ENCODE results near the gene ZNF646.

ZNF646 gene

DNA sequence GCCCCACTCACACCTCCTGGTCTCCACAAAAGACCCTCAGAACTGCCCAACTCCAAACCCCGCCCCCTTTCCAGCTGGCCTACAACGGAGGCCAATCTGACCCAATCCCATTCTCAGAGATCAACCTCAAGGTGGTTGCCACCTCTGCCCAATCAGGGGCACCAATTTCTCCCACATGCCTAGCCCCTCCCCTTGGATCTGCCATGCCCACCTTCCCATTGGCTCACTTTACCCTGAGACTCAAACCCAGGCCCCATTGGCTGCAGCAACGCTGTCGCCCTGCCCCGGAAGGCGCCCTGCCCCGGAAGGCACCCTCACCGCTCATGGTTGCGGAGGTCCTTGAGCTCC, 10.8 kb upstream of the ZNF646 start:
- Histone ChIP-seq H3K4me3 (ENCODE audit: low read length) (no peak overlapping the region), H3K9me3 (replicated peaks; ENCODE audit: insufficient read depth, low read length) (no peaks in the 10 kb centered on the region), H2AFZ (ENCODE audit: low read length) (no peak overlapping the region), H3K36me3 (replicated peaks; ENCODE audit: insufficient read depth, low read length) (no peaks in the 10 kb centered on the region), H3K79me2 (ENCODE audit: low read length) (peaks cover 15% of the 10 kb centered on the region), H3K9ac (ENCODE audit: low read length) (no peak overlapping the region), H3K27ac (ENCODE audit: low read length) (no peak overlapping the region), H4K20me1 (ENCODE audit: insufficient read depth, low read length) (no peaks in the 10 kb centered on the region; the same call in 1 of the 2 replicates), H3K9me2 (replicated peaks; ENCODE audit: insufficient read depth, low read length) (no peaks in the 10 kb centered on the region), H3F3A (ENCODE audit: insufficient read depth, low read length) (no peaks in the 10 kb centered on the region), H3K27me3 (replicated peaks; ENCODE audit: insufficient read depth, low read length) (no peaks in the 10 kb centered on the region), H3K4me1 (ENCODE audit: low read length) (no peaks in the 10 kb centered on the region), H3K4me2 (ENCODE audit: low read depth, low read length) (no peak overlapping the region)
- TF ChIP-seq EZH2 (optimal IDR thresholded peaks at IDR 0.05; ENCODE audit: low read depth, low read length) (no peak), EZH2phosphoT487 (IDR thresholded peaks at IDR 0.05; ENCODE audit: low read length) (no peak)
- TF ChIP-seq, protein P1, sequence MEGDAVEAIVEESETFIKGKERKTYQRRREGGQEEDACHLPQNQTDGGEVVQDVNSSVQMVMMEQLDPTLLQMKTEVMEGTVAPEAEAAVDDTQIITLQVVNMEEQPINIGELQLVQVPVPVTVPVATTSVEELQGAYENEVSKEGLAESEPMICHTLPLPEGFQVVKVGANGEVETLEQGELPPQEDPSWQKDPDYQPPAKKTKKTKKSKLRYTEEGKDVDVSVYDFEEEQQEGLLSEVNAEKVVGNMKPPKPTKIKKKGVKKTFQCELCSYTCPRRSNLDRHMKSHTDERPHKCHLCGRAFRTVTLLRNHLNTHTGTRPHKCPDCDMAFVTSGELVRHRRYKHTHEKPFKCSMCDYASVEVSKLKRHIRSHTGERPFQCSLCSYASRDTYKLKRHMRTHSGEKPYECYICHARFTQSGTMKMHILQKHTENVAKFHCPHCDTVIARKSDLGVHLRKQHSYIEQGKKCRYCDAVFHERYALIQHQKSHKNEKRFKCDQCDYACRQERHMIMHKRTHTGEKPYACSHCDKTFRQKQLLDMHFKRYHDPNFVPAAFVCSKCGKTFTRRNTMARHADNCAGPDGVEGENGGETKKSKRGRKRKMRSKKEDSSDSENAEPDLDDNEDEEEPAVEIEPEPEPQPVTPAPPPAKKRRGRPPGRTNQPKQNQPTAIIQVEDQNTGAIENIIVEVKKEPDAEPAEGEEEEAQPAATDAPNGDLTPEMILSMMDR (IDR thresholded peaks at IDR 0.05; ENCODE audit: low read length) = no peak
- DNase-seq = no peak

DNA sequence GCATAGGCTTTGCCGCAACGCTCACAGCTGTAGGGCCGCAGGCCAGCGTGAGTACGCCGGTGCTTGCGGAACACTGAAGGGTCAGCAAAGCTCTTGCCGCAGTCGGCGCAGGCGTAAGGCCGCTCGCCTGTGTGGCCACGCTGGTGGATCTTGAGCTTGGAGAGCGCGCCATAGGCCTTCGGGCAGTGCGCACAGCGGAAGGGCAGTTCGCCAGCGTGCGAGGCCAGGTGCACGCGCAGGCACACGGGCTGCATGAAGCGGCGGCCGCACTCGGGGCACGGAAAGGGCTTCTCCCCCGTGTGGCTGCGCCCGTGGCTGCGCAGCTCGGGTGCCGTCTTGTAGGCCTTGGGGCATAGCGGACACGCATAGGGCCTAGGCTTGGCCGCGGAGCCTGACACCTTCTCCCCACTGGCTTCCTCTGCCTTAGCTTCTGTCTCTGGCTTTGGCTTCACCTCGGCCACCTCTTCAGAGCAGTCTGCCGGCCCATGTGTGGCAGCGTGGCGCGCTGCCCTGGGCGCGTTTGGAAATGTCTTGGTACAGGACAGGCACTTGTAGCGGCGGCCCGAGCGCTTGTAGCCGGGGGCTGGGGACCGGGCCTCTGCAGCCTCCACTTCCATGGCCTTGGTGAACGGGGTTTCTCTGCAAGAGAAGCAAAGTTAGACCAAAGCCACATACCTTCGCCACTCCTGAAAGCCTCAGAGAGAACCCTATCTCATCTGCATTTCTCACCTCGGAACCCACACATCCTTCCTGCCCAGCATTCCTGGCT, 10.2 kb upstream of the ZNF646 start:
- H2AFZ ChIP-seq (ENCODE audit: low read length) = no peak overlapping the region
- no peaks in the 10 kb centered on the region for H3K4me1 ChIP-seq (ENCODE audit: low read length)
- peaks cover 20% of the 10 kb centered on the region for H3K79me2 ChIP-seq (ENCODE audit: low read length)
- no peak overlapping the region for H3K27ac ChIP-seq (ENCODE audit: low read length)
- no peak overlapping the region for H3K4me3 ChIP-seq (ENCODE audit: low read length)
- no peak for DNase-seq
- no peaks in the 10 kb centered on the region for H3K9me3 ChIP-seq (replicated peaks; ENCODE audit: insufficient read depth, low read length)
- H3K36me3 ChIP-seq (replicated peaks; ENCODE audit: insufficient read depth, low read length) = no peaks in the 10 kb centered on the region
- no peaks in the 10 kb centered on the region; the same call in 1 of the 2 replicates for H4K20me1 ChIP-seq (ENCODE audit: insufficient read depth, low read length)
- no peaks in the 10 kb centered on the region for H3K27me3 ChIP-seq (replicated peaks; ENCODE audit: insufficient read depth, low read length)
- TF ChIP-seq, protein P1 (IDR thresholded peaks at IDR 0.05; ENCODE audit: low read length) = no peak
- TF ChIP-seq EZH2phosphoT487 (IDR thresholded peaks at IDR 0.05; ENCODE audit: low read length) (no peak), EZH2 (optimal IDR thresholded peaks at IDR 0.05; ENCODE audit: low read depth, low read length) (no peak)
- H3K9me2 ChIP-seq (replicated peaks; ENCODE audit: insufficient read depth, low read length) = no peaks in the 10 kb centered on the region
- H3K4me2 ChIP-seq (ENCODE audit: low read depth, low read length) = no peak overlapping the region
- H3F3A ChIP-seq (ENCODE audit: insufficient read depth, low read length) = no peaks in the 10 kb centered on the region
- no peak overlapping the region for H3K9ac ChIP-seq (ENCODE audit: low read length)

DNA sequence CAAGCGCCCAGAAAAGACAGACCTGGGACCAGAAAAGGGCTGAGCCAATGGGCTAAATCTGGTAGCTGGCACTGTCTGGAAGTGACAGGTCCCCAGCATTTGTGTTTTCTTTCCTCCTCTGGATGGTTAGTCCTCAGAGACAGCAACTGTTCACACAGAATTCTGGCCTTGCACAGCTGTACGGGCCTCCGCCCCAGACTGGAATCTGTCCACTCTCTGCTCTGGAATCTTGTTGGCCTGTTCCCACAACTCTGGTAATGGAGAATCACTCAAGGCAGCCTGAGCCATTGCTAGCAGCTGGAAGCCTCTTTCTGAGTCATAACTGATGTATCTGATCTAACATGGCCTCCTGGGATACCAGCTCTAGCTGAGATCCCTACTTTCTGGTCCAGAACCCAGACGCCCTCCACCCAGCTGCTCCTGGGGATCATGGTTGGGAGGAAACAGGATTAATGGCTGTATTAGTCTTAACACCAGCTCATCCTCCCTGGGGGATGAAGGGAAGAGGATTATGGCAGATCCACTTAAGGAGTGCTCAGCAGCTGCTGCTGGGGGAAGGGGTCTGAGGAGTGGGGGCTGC, 9.2 kb upstream of the ZNF646 start:
- Histone ChIP-seq H3K4me2 (ENCODE audit: low read depth, low read length) (no peak overlapping the region), H3K27me3 (replicated peaks; ENCODE audit: insufficient read depth, low read length) (no peaks in the 10 kb centered on the region), H3K9me2 (replicated peaks; ENCODE audit: insufficient read depth, low read length) (no peaks in the 10 kb centered on the region), H3K4me1 (ENCODE audit: low read length) (no peaks in the 10 kb centered on the region), H4K20me1 (ENCODE audit: insufficient read depth, low read length) (no peaks in the 10 kb centered on the region; the same call in 1 of the 2 replicates), H3K9ac (ENCODE audit: low read length) (no peak overlapping the region), H2AFZ (ENCODE audit: low read length) (no peak overlapping the region), H3F3A (ENCODE audit: insufficient read depth, low read length) (no peaks in the 10 kb centered on the region), H3K27ac (ENCODE audit: low read length) (no peak overlapping the region), H3K36me3 (replicated peaks; ENCODE audit: insufficient read depth, low read length) (no peaks in the 10 kb centered on the region), H3K79me2 (ENCODE audit: low read length) (peaks cover 24% of the 10 kb centered on the region), H3K9me3 (replicated peaks; ENCODE audit: insufficient read depth, low read length) (no peaks in the 10 kb centered on the region), H3K4me3 (ENCODE audit: low read length) (no peak overlapping the region)
- DNase-seq = no peak
- TF ChIP-seq EZH2 (optimal IDR thresholded peaks at IDR 0.05; ENCODE audit: low read depth, low read length) = no peak
- TF ChIP-seq, protein P1 (IDR thresholded peaks at IDR 0.05; ENCODE audit: low read length) = no peak
- no peak for TF ChIP-seq EZH2phosphoT487 (IDR thresholded peaks at IDR 0.05; ENCODE audit: low read length)

All from MM.1S (cell line).